Neural cell (in vitro differentiated cells): Measurements from ENCODE around the gene S100A12. TPM values are rescaled to one million over a fixed set of nuclear protein-coding genes. Genes with fewer than 3 reads are reported as not detected.

Source experiments
- H2AFZ ChIP-seq: fragments of 200-600, 300-800 bp; sonication (generic), shearing (Covaris generic); 2 replicates; pipeline ENCODE4 v1.6.0; 2014; ENCODE audit warnings: low read depth, mild to moderate bottlenecking, antibody characterized with exemption, low read length, moderate library complexity
- H3F3A ChIP-seq: fragments of 200-600 bp; shearing (Covaris generic); 2 replicates; pipeline ENCODE4 v1.6.1; 2016; ENCODE audit warnings: mild to moderate bottlenecking, moderate library complexity, mixed read lengths, antibody characterized with exemption, low read length; ENCODE audit not compliant: insufficient read depth, poor library complexity, severe bottlenecking
- H3K27ac ChIP-seq: fragments of 200-600, 300-800 bp; sonication (generic), shearing (Covaris generic); 2 replicates; pipeline ENCODE4 v1.5.1; 2014; ENCODE audit warnings: mild to moderate bottlenecking, low read length, moderate library complexity
- H3K27me3 ChIP-seq: fragments of 300-800, 200-600 bp; sonication (generic), shearing (Covaris generic); 2 replicates; pipeline ENCODE4 v1.6.0; 2014; ENCODE audit warnings: mild to moderate bottlenecking, low read depth, low read length, moderate library complexity; ENCODE audit not compliant: insufficient read depth
- H3K36me3 ChIP-seq: fragments of 300-800, 200-600 bp; sonication (generic), shearing (Covaris generic); 2 replicates; pipeline ENCODE4 v1.5.1; 2014; ENCODE audit warnings: mild to moderate bottlenecking, antibody characterized with exemption, low read length, moderate library complexity; ENCODE audit not compliant: insufficient read depth
- H3K4me2 ChIP-seq: fragments of 300-800, 200-600 bp; sonication (generic), shearing (Covaris generic); 2 replicates; pipeline ENCODE4 v1.6.0; 2014; ENCODE audit warnings: mild to moderate bottlenecking, low read length
- H3K4me3 ChIP-seq: fragments of 300-800, 200-600 bp; sonication (generic), shearing (Covaris generic); 2 replicates; pipeline ENCODE4 v1.5.1; 2014; ENCODE audit warnings: mild to moderate bottlenecking, low read length, moderate library complexity
- H3K79me2 ChIP-seq: fragments of 200-600 bp; shearing (Covaris generic); replicated peaks from 2 replicates; pipeline ENCODE4 v1.6.0; 2014; ENCODE audit warnings: mild to moderate bottlenecking, low read length, moderate library complexity; ENCODE audit not compliant: insufficient read depth
- H3K9ac ChIP-seq: fragments of 300-800, 200-600 bp; sonication (generic), shearing (Covaris generic); 2 replicates; pipeline ENCODE4 v1.6.1; 2016; ENCODE audit warnings: mild to moderate bottlenecking, low read length, mixed read lengths
- H3K9me2 ChIP-seq: fragments of 200-600 bp; shearing (Covaris generic); 2 replicates; pipeline ENCODE4 v1.6.1; 2016; ENCODE audit warnings: mild to moderate bottlenecking, low read length, mixed read lengths; ENCODE audit not compliant: insufficient read depth
- H3K9me3 ChIP-seq: fragments of 200-600, 300-800 bp; sonication (generic), shearing (Covaris generic); 2 replicates; pipeline ENCODE4 v1.6.1; 2016; ENCODE audit warnings: mild to moderate bottlenecking, mixed run types, low read length, moderate library complexity, mixed read lengths
- H4K20me1 ChIP-seq: fragments of 200-600 bp; shearing (Covaris generic); 2 replicates; pipeline ENCODE4 v1.6.1; 2016; ENCODE audit warnings: mild to moderate bottlenecking, mixed run types; ENCODE audit not compliant: insufficient read depth
- CTCF ChIP-seq: fragments of 450-650 bp; IDR thresholded peaks from 2 replicates; pipeline ENCODE4 v1.5.1; 2014; ENCODE audit warnings: antibody characterized with exemption, mild to moderate bottlenecking, moderate library complexity; ENCODE audit not compliant: poor library complexity, severe bottlenecking
- EP300 ChIP-seq: fragments of 450-650 bp; conservative IDR thresholded peaks from 2 replicates; pipeline ENCODE4 v1.6.1; 2014; ENCODE audit warnings: antibody characterized with exemption, mild to moderate bottlenecking, moderate library complexity; ENCODE audit not compliant: poor library complexity, severe bottlenecking
- EZH2 ChIP-seq: fragments of 200-600, 300-800 bp; shearing (Covaris generic), sonication (generic); IDR thresholded peaks from 2 replicates; pipeline ENCODE4 v1.6.1; 2014; ENCODE audit warnings: antibody characterized with exemption, low read length, borderline replicate concordance, mild to moderate bottlenecking; ENCODE audit not compliant: insufficient read depth, poor library complexity, severe bottlenecking
- MXI1 ChIP-seq: fragments of 450-650 bp; conservative IDR thresholded peaks from 2 replicates; pipeline ENCODE4 v1.6.1; 2014; ENCODE audit warnings: antibody characterized with exemption, mild to moderate bottlenecking; ENCODE audit not compliant: poor library complexity, severe bottlenecking
- POLR2AphosphoS5 ChIP-seq: IDR thresholded peaks from 2 replicates; pipeline ENCODE4 v1.6.1; 2012
- RAD21 ChIP-seq: fragments of 450-650 bp; conservative IDR thresholded peaks from 2 replicates; pipeline ENCODE4 v1.6.1; 2014; ENCODE audit warnings: antibody characterized with exemption, mild to moderate bottlenecking, moderate library complexity
- REST ChIP-seq: IDR thresholded peaks from 2 replicates; pipeline ENCODE4 v1.6.1; 2012; ENCODE audit warnings: borderline replicate concordance
- SMC3 ChIP-seq: fragments of 450-650 bp; conservative IDR thresholded peaks from 2 replicates; pipeline ENCODE4 v1.6.1; 2014; ENCODE audit warnings: antibody characterized with exemption, mild to moderate bottlenecking, moderate library complexity; ENCODE audit not compliant: poor library complexity
- TAF1 ChIP-seq: IDR thresholded peaks from 2 replicates; pipeline ENCODE4 v1.6.1; 2012; ENCODE audit warnings: low read depth
- polyA plus RNA-seq: library from polyadenylated mRNA; depleted of rRNA; stranded (reverse); fragments of >200 nt; gene quantifications from 2 replicates; pipeline ENCODE4 v1.2.3, GENCODE V29; 2014

S100A12 gene
- polyA plus RNA-seq, 1 donor from 2014 or later: not detected

- Histone ChIP-seq H3K4me2 (no peak overlapping the region), H3K27ac (no peak overlapping the region), H3K9me2 (no peaks in the 10 kb centered on the region), H3K4me3 (no peak overlapping the region), H4K20me1 (no peaks in the 10 kb centered on the region), H2AFZ (no peak overlapping the region), H3K36me3 (no peaks in the 10 kb centered on the region), H3K79me2 (no peaks in the 10 kb centered on the region), H3K27me3 (no peaks in the 10 kb centered on the region), H3K9ac (no peak overlapping the region), H3K9me3 (no peaks in the 10 kb centered on the region), H3F3A (no peaks in the 10 kb centered on the region)
- TF ChIP-seq EZH2: no peak
- no peak for TF ChIP-seq RAD21
- TF ChIP-seq CTCF: no peak
- TF ChIP-seq POLR2AphosphoS5: no peak
- no peak for TF ChIP-seq EP300
- TF ChIP-seq MXI1: no peak
- no peak for TF ChIP-seq SMC3
- no peak for TF ChIP-seq REST
- TF ChIP-seq TAF1: no peak
These were observed 18.5 kb upstream of the S100A12 start for GRCh38 chr1:153393926-153394325.

- H3K27me3 ChIP-seq: no peaks in the 10 kb centered on the region
- no peak overlapping the region for H3K9ac ChIP-seq
- no peaks in the 10 kb centered on the region for H4K20me1 ChIP-seq
- no peak overlapping the region for H3K4me2 ChIP-seq
- H3K27ac ChIP-seq: no peak overlapping the region
- H3K4me3 ChIP-seq: no peak overlapping the region
- TF ChIP-seq CTCF (no peak), RAD21 (no peak), EP300 (no peak), EZH2 (no peak), REST (no peak), POLR2AphosphoS5 (no peak), MXI1 (no peak), SMC3 (no peak), TAF1 (no peak)
- no peaks in the 10 kb centered on the region for H3K9me2 ChIP-seq
- H3K79me2 ChIP-seq: no peaks in the 10 kb centered on the region
- H2AFZ ChIP-seq: no peak overlapping the region
- H3K36me3 ChIP-seq: no peaks in the 10 kb centered on the region
- H3F3A ChIP-seq: no peaks in the 10 kb centered on the region
- no peaks in the 10 kb centered on the region for H3K9me3 ChIP-seq
These were observed 17.4 kb upstream of the S100A12 start for GRCh38 chr1:153392822-153393221.
